Hematopoietic multipotent progenitor cell treated with erythropoietin and hydrocortisone succinate and interleukin-3 and kit ligand, for 4 days (in vitro differentiated cells): ENCODE results near the gene SNCB.

Experiments used
- DNase-seq: peaks from one replicate; pipeline ENCODE4 v3.0.0-alpha.2; 2015

SNCB gene

DNA sequence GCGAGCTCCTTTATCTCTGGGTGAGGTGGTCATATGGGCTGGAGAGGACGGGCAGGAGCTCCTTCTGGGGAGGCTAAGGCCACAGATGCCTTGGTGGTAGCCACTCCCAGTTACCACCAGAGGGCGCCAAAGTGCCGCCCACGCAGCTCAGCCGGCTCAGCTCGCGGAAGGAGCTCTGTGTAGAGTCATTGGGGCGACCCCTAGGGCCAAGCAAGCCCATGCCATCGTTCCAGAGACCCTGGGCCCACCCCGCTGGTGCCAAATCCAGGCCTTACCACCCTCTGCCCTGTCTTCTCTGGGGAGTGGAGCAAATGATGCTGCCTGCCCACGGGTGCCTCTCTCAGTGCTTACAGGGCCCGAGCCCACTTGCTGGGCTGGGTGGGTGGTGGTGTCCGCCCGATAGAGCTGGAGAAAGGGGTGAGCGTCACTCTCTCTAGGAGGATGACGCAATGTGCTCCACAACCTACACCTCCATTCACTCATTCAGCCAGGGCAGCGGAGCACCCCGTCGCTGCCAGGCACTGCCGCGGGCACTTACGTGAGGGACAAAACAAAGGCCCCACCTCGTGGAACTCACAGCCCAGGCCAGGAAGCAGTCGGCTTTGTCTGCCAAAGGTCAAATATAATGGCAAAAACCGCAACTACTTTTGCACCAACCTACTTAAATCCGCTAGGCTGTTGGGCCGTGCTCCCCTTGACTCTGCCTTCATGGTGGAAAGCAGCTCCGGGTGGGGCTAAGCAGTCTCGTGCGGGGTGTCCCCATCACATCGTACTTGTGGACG is 30.7 kb upstream of the SNCB start:
- DNase-seq = peak; percentile 89

DNA sequence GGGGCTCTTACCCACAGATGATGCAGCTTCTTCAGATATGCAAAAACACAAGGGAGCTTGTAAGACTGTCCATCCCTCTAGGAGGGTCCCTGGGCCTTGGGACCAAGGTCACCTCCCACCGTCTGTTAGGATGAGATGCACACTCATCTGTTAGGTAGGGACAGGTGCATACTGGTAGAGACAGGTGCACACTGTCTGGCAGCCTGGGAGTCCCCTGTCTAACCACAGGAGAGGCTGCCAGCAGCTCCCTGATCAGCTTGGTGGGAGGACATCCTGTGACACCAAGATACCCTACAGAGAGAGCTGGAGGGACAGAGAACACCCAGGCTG is 30.2 kb upstream of the SNCB start:
- no peak for DNase-seq

DNA sequence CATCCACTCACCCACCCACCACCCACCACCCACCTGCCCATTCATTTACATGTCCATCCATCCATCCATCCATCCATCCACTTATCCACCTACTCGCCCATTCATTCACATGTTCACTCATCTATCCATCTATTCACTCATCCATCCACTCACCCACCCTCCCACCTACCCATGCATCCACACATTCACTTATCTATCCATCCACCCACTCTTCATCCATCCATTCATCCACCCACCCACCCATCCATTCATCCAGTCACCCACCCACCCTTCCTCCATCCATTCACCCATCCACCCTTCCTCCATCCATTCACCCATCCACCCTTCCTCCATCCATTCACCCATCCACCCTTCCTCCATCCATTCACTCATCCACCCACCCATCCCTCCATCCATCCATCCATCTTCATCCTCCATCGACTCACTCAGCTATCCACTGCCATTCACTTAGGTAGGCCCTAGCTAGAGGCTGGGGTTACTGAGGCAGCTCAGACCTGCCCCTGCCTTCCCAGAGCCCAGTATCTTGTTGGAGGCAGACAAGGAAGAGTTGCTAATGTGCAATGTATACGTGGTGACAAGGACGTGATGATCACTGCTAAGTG is 29.6 kb upstream of the SNCB start:
- DNase-seq = no peak

DNA sequence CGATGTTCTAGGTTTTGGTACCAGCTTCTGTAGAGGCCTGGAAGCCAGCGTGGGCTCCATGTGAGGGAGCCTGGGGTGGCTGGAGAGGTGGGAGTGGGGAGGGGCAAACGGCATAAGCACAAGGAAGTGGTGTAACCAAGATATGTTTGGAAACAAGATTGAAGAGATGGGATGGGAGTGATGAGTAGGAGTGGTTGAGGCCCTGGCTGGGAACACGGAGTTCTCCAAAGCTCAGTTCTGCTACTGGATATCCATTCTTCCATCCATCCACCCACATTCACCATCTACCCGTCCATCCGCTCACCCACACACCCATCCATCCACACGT is 29.1 kb upstream of the SNCB start:
- no peak for DNase-seq

DNA sequence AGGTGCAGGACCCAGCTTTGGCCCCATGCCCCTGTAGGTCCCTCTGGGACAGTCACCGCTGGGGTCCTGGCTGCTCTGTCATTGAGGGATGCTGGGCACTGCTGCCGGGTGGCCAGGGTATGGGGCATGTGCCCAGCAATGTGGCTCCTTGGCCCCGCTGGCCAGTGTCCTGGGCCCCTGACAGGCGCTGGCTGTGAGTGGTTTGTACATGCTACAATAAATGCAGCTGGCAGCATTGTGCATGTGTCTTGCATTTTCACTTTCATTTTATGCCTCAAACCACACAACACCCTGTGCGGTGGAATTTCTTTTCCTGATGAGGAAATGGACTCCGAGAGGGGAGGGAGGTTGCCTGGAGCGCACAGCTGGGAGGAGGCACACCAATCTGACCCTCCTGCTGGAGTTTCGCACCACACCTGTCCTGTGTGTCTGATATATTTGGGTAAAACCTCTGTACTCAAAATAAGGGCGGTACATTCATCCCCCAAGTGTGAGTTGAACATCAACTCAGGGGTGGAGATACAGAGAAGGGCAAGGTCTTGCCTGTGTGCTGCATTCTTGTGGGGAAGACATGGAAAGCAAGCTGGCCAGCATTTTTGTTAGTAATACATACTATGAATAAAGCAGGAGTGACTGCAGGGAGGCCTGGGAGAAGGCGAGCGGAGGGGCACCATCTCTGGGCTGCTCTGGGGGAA is 28.6 kb upstream of the SNCB start:
- peak; percentile 49 for DNase-seq

DNA sequence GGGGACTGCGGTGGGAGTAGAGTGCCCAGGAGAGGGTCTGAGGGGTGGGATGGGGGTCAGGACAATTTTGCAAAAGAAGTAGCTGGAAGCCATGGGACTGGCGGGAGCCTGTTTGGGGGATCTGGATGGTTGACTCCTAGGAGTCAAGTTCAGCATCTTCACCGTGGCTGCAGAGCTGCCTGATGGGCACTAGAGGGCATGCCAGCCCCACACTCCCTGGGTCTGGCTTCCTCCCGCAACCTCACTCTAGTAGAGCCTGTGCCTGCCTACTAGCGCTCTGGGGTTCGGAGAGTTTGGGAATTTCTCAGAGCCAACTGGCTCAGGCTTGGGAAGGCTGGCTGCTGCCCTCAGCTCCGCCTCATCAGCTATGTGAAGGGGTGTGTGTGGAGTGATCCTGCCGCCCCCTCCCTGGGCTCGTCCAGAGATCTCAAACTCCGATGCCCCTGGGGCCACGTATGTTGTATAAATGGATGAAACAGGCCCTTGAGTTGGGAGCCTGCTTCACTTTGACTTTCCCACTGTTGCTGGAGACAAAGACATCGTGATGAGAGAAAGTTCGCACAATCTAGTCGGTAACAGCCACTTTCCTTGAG is 27.8 kb upstream of the SNCB start:
- DNase-seq = peak; percentile 84

DNA sequence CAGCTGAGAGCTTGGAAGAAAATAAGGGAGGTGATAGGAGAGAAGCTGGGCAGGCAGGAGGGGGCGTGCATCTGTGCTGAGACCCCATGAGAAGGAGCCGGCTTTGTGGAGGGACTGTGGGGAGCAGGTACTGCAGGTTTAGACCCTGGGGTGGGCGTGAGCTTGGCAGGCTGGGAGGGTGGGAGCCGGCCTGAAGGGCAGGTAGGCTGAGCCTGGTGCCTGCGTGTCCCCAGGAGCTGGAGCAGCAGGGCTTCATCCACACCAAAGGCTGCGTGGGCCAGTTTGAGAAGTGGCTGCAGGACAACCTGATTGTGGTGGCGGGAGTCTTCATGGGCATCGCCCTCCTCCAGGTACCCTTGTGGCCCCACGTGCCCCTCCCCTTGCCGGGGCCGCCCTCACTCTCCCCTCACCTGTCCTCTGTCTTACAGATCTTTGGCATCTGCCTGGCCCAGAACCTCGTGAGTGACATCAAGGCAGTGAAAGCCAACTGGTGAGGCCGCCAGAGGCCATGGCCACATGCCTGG is 26.2 kb upstream of the SNCB start:
- no peak for DNase-seq

DNA sequence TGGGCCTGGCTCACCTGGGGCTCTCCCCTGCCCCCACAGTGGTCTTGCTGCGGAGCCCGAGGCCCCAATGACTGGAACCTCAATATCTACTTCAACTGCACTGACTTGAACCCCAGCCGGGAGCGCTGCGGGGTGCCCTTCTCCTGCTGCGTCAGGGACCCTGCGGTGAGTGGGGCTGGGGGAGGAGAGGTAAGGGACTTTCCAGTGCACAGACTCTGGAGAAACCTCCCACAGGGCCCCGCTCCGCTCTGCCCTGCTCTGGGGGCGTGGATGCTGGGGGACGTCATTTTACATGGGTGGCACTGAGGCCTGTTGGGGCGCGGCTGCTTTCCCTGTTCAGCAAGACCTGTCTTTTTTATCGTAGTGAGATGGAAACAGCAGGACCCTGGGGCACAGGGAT is 24.5 kb upstream of the SNCB start:
- DNase-seq = no peak

DNA sequence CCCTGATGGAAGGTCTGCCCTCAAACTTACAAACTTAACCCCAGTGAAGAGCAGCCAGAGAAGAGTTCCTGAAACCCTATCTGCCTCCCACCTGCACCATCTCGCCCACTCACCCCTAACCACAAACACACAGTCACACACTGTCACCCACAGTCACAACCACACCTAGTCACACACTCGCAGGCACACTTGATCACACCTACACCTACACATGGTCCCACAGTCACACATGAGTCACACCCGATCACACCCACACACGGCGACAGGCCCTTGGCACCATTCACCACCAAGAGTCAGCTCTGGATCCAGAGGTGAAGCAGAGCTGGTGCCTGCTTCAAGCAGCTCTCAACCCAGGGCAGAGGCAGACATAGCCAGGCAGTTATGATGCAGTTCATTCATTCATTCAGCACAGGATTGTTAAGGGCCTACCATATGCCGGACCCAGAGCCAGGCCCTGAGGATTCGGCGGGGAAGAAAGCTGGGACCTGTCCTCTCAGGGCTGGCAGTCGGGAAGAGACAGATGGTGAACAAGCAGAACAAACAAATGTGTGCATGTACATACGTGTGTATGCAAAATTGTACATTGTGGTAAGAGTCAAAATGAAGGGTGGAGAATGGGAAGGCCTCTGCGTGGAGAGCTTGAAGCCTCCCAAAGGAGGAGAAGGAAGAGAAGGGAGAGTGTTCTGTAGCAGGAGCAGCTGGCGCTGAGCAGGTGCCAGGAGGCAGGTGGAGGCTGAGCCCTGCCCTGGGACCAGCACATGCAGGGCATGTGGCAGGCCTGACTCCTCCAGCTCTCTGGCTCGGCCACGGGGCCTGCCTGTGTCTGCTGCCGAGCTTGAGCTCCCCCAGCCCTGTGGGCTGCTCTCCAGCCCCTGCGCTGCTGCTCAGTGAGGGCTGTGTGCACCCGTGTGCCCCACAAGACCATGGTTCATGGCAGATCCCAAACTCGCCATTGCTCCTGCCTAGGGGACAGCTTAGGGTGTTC is 23.4 kb upstream of the SNCB start:
- peak; percentile 20 for DNase-seq

DNA sequence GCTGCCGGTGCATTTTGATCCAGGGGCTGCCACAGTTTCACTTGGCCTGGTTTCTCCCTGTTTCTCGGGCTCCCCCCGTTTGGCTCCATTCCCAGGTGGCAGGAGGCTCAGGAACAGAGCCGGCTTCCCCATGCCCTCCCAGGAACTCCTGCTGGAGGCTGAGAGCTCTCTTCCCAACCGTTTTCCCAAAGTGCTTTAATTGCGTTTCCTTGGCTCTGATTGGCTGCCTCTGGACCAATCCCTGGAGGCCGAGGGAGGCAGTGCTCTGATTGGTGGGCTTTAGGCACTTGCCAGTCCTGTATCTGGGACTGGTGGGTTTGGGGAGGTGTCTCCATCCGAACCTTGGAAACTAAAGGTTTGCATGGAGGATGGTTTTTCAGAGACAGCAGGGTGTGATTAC is 21.8 kb upstream of the SNCB start:
- DNase-seq = no peak

DNA sequence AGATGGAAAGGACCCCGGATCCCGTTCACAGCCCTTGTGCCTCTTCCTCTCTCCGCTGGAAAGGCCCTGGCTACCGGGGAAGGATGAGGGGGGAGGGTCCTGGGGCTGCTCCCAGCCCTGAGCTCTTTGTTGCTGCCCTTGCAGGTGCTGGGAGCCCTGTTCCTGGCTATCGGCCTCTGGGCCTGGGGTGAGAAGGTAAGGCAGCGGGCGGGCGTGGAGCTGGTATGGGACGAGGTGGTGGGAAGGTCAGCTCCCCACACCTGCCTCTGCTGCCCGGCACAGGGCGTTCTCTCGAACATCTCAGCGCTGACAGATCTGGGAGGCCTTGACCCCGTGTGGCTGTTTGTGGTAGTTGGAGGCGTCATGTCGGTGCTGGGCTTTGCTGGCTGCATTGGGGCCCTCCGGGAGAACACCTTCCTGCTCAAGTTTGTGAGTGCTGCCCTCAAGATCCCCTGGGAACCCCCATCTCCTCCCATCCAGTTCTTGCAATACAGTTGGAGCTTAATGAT is 21.2 kb upstream of the SNCB start:
- DNase-seq = no peak

DNA sequence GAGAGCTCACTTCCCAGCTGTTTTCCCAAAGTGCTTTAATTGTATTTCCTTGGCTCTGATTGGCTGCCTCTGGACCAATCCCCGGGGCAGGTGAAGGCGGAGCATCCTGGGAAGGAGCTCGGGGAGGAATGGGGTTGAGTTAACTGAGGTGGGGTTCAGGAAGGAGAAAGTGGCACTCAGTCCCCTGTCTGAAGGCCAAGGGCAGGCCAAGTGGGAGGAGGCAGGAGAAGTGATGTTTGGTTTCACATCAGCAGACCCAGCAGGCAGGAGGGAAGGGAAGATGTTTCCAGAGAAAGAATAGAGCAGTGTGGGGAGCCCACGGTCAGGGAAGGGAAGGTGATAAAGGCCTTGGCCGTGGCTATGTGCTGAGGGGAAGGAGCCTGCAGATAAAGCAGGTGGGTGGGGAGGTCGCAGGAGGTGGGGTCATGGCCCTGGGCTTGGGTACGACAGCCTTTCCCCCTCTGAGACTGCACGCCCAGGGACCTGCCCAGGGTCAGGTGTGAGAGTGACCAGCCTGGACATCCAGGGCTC is 20.1 kb upstream of the SNCB start:
- peak; percentile 28 for DNase-seq

DNA sequence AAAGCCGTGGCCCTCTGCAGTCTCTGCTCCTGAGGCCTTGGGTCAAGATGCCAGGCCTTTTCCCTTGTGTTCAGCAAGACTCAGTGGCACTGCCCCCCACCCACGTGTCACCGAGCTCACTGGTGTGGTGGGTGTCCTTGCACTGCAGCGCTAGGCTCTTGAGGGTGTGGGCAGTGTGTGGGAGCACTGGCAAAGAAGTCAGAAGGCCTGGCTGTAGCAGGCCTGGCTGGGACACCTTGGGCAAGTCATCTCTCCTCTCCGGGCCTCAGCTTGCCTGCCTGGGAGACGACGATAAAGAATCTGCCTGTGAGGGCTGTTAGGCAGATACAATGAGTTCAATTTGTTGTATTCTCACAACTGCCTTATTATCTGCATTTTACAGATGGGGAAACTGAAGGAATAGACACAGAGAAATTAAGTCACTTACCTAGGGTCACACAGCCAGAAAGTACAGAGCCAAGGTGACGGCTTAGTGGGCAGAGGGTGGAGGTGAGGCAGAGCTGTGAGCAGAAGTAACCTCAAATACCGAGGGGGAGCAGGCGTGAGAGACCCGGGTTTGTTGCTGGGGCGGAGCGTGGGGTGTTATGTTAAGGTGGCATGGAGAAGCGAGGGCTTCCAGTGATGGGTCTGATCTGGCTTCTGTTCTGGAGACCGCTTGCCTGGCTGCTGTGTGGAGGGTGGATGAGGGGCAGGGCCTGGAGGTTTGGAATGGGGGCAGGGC is 18.3 kb upstream of the SNCB start:
- peak; percentile 86 for DNase-seq

DNA sequence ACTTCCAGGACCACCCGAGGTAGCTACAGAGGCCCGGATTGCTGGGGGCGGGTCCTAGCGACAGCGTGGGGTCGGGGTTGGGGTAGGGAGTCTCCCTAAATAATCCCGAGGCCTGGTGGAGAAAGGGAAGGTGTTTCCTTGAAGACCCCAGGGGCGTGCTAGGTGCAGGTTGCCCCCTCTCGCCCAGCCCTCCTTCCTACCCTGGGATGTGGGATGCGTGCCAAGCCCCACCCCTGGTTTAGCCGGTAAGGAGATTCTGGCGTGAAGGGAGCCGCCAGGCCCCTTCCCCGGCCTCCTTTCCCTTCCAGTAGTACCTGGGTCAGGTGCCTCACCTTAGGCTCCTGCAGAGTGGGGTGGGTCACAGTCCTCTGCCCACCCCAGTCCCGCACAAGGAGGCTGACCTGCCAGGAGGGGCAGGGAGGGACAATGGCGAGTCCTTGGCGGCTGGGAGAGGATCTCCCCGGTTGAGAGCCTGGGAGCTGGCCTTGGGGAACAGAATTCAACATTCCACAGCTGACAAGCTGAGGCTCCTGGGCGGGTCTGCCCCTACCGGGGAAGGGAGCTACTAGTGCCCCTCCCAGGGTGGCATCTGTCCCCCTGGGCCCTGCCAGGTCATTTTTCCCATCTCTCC is 17.6 kb upstream of the SNCB start:
- DNase-seq = peak; percentile 55

DNA sequence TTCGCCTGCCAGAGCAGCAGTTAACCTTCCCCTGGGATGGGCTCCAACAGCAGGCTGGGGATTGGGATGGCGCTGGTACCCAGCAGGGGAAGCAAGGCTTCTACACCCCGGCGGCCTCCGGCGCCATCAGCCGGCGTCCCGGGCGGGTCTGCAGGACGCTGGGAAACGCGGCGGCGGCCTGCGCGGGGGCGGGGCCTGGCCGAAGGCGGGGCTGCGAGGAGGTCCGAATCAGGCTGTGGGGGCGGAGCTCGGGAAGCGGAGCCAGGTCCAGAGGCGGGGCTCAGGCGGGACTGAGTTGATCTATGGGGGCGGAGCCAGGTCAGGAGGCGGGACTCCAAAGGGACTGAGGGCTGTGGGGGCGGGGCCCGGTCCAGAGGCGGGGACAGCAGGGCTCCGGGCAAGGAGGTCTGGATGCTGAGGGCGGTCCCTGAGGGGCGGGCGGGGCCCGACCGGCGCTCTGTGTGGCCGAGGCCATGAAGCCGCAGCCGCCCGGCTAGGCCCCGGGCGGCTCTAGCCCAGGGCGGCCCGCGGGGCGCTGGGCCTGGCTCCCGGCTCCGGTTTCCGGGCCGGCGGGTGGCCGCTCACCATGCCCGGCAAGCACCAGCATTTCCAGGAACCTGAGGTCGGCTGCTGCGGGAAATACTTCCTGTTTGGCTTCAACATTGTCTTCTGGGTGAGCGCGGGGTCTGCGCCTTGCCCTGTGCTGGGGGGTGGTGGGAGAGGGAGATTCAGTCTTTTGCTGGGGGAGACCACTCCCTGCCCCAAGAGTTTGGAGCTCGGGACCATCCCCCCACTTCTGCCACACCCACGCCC is 16.9 kb upstream of the SNCB start, which contains the start of gene TSPAN17:
Gene TSPAN17, plus strand, starts transcription at position 455 of the 813 bp plus-strand sequence. Its CDS starts 132 bp downstream, at position 587.
- DNase-seq = peak; percentile 100

DNA sequence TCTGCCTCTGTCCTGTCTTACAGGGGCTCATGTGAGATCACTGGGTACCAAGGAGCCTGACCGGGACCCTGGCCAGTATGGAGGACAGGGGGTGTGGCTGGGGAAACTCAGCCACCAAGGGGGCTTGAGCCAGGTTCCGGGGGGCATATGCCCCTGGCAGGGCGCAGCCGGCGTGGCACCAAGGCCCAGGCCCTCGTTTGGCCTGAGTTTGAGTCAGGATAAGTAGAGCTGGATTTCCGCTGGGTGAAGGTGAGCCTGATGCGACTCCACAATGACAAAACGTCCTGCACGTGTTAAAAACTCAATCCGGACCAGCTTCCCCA is 16.3 kb upstream of the SNCB start:
- DNase-seq = no peak

DNA sequence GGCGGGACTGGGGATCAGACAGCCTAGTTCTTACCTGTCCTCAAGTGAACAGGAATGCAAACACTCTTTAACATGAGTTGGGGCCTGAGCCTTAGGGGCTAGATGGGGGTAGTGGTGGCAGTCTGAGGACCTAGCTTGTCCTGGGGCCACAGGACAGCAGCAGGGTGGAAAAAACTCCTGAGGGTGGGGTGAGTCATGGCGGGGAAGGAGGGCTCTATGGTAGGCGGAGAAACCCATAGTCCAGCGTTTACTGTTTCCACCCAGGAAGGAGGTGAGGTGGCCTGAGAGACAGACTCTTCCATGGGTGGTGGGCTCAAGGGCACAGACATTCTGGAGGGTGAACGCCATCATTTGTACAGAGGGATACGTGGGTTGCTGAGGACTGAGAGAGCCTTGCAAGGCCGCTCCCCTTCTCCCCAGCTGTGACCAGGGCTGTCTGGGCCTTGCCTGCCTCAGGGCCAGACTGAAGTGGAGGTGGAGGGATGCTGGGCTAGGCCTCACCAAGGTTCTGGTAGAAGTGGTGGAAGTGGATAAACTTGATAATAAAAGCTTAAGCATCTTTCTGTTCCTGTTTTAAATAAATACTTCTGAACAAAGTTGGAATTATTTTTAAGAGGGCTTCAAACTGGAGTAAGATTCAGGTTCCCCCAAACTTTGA is 15.8 kb upstream of the SNCB start:
- DNase-seq = no peak

DNA sequence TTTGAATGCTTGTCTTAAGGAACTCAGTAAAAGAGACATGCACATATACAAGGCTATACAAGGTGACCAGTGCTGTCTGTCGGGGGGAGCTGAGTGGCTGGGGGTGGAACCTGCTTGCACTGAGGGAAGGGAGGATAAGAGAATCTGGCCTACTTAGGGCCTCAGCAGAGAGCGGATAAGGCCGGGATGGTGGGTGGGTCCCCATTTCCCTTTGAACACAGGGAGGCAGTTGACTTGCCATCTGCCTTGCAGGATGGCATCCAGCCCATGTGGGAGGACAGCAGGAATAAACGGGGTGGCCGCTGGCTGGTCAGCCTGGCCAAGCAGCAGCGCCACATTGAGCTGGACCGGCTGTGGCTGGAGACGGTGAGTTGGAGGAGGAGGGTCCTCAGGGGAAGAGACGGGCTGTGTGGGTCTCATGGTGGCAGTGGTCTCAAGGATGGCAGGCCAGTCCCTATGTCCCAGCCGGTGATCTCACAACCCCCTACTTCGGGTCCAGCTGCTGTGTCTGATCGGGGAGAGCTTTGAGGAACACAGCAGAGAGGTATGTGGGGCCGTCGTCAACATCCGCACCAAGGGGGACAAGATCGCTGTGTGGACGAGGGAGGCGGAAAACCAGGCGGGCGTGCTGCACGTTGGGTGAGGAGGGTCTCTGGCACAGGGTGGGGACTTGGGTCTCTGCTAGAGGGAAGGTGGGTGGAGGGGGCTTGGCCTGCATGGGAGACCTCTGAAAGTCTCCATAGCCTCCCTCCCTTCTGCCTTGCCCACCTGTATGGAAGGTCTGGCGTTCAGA is 14.7 kb upstream of the SNCB start:
- DNase-seq = no peak

DNA sequence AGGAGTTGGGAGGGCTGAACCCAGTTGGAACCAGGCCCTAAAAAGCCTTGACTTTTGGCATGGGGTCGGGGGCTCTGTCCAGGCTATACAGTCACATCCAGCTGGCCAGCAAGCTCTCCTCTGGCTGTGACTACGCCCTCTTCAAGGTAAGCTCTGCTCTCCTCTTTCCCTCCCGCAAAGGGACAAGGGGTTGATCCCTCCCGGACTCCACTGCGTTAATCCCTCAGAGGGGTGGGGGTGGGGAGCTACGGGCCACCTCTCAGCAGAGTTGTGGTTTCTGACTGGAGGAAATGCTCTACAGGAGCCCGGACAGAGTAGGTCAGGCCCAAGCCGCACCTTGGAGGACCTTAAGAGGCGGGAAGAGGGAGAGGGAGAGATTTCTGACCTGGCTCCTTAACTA is 14.0 kb upstream of the SNCB start:
- DNase-seq = no peak
